ENCODE data around the gene AGO1.
"Not testable (repeated sequence)": the region's sequence is repeated elsewhere in the genome, so short reads cannot be mapped to it uniquely, and the experiment has no call there.

AGO1 gene

GRCh38 chr1:35888255-35888654 is 5.2 kb downstream of the AGO1 start:
- Histone ChIP-seq H4K20me1 (ENCODE audit: insufficient read depth, low read length) (peaks cover 18% of the 10 kb centered on the region), H3K27ac (ENCODE audit: low read length) (no peak overlapping the region), H3K4me1 (ENCODE audit: low read length) (peaks cover 24% of the 10 kb centered on the region), H3K27me3 (ENCODE audit: low read depth, low read length) (no peaks in the 10 kb centered on the region), H3K4me3 (ENCODE audit: low read length) (no peak overlapping the region), H3K79me2 (ENCODE audit: low read length) (peaks cover 9% of the 10 kb centered on the region; the same call in 1 of the 2 replicates), H3K9ac (ENCODE audit: low read length) (no peak overlapping the region), H3K4me2 (ENCODE audit: low read length) (no peak overlapping the region), H3K36me3 (replicated peaks; ENCODE audit: low read depth, low read length) (no peaks in the 10 kb centered on the region), H3K9me3 (ENCODE audit: insufficient read depth, low read length) (no peaks in the 10 kb centered on the region), H2AFZ (ENCODE audit: low read depth, low read length) (no peak overlapping the region)
- no peak for TF ChIP-seq EZH2phosphoT487 (IDR thresholded peaks at IDR 0.05; ENCODE audit: low read depth)
- no peak for TF ChIP-seq CTCF (IDR thresholded peaks at IDR 0.05; ENCODE audit: low read depth, low read length)

- not testable (repeated sequence) for H3K9me3 ChIP-seq (ENCODE audit: insufficient read depth, low read length)
These were observed 6.0 kb downstream of the AGO1 start for GRCh38 chr1:35888981-35889380.

GRCh38 chr1:35893051-35893879 is 10.3 kb downstream of the AGO1 start:
- Histone ChIP-seq H3K27ac (ENCODE audit: low read length) (peak overlapping the region; percentile 50), H3K9ac (ENCODE audit: low read length) (no peak overlapping the region), H2AFZ (ENCODE audit: low read depth, low read length) (no peak overlapping the region), H3K36me3 (replicated peaks; ENCODE audit: low read depth, low read length) (peaks cover 8% of the 10 kb centered on the region), H3K27me3 (ENCODE audit: low read depth, low read length) (no peaks in the 10 kb centered on the region), H3K4me3 (ENCODE audit: low read length) (no peak overlapping the region), H4K20me1 (ENCODE audit: insufficient read depth, low read length) (no peaks in the 10 kb centered on the region), H3K4me2 (ENCODE audit: low read length) (no peak overlapping the region), H3K4me1 (ENCODE audit: low read length) (peaks cover 16% of the 10 kb centered on the region), H3K9me3 (ENCODE audit: insufficient read depth, low read length) (no peaks in the 10 kb centered on the region), H3K79me2 (ENCODE audit: low read length) (no peaks in the 10 kb centered on the region)
- TF ChIP-seq CTCF (IDR thresholded peaks at IDR 0.05; ENCODE audit: low read depth, low read length): no peak
- no peak for TF ChIP-seq EZH2phosphoT487 (IDR thresholded peaks at IDR 0.05; ENCODE audit: low read depth)

More at GRCh38 chr1:35888981-35889380, 6.0 kb downstream of the AGO1 start:
- H3K27ac ChIP-seq (ENCODE audit: low read length); H3K36me3 ChIP-seq (replicated peaks; ENCODE audit: low read depth, low read length); H3K27me3 ChIP-seq (ENCODE audit: low read depth, low read length); H3K4me2 ChIP-seq (ENCODE audit: low read length); H3K9ac ChIP-seq (ENCODE audit: low read length); H3K79me2 ChIP-seq (ENCODE audit: low read length); H2AFZ ChIP-seq (ENCODE audit: low read depth, low read length); H3K4me3 ChIP-seq (ENCODE audit: low read length): not testable (repeated sequence)
- Histone ChIP-seq H3K4me1 (ENCODE audit: low read length) (peaks cover 26% of the 10 kb centered on the region), H4K20me1 (ENCODE audit: insufficient read depth, low read length) (peaks cover 18% of the 10 kb centered on the region)

- Histone ChIP-seq H3K36me3 (replicated peaks; ENCODE audit: low read depth, low read length) (peaks cover 8% of the 10 kb centered on the region), H3K4me1 (ENCODE audit: low read length) (peaks cover 14% of the 10 kb centered on the region), H3K79me2 (ENCODE audit: low read length) (no peaks in the 10 kb centered on the region), H2AFZ (ENCODE audit: low read depth, low read length) (no peak overlapping the region), H3K27ac (ENCODE audit: low read length) (peak overlapping the region; percentile 50), H3K4me2 (ENCODE audit: low read length) (peak overlapping the region; percentile 32), H4K20me1 (ENCODE audit: insufficient read depth, low read length) (no peaks in the 10 kb centered on the region), H3K27me3 (ENCODE audit: low read depth, low read length) (no peaks in the 10 kb centered on the region), H3K9ac (ENCODE audit: low read length) (no peak overlapping the region), H3K4me3 (ENCODE audit: low read length) (no peak overlapping the region), H3K9me3 (ENCODE audit: insufficient read depth, low read length) (no peaks in the 10 kb centered on the region)
- no peak for TF ChIP-seq EZH2phosphoT487 (IDR thresholded peaks at IDR 0.05; ENCODE audit: low read depth)
- no peak for TF ChIP-seq CTCF (IDR thresholded peaks at IDR 0.05; ENCODE audit: low read depth, low read length)
These were observed 11.2 kb downstream of the AGO1 start for GRCh38 chr1:35894183-35894582.

Data from OCI-LY3 (cell line).